ENCODE measurements around the gene SORBS2. TPM values are rescaled to one million over a fixed set of nuclear protein-coding genes. Genes with fewer than 3 reads are reported as not detected.

The SORBS2 gene
- polyA plus RNA-seq, 1 donor from 2014 or later = 46.0 TPM

DNA sequence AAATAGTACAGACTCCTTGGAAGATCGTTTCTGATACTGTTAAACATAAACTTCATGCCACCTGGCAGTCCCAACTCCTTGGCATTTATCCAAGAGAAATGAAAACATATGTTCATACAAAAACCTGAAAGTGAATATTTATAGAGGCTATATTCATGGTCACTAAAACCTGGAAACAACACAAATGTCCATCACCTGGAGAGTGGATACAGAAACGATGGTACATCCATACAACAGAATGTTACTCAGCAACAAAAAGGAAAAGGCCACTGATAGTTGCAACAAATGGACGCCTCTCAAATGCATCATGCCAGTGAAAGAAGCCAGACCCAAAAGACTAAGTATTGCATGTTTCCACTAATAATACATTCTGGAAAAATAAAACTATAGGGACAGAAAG lies 34.0 kb upstream of the SORBS2 start:
- no peaks in the 10 kb centered on the region for H3K9me2 ChIP-seq (ENCODE audit: insufficient read depth, low read length)
- H3K36me3 ChIP-seq (ENCODE audit: insufficient read depth, low read length) = no peaks in the 10 kb centered on the region
- H3F3A ChIP-seq (ENCODE audit: insufficient read depth, low read length, poor library complexity, severe bottlenecking) = no peaks in the 10 kb centered on the region
- no peak overlapping the region for H2AFZ ChIP-seq (ENCODE audit: low read depth, low read length)
- H3K27ac ChIP-seq (ENCODE audit: low read length) = no peak overlapping the region
- no peaks in the 10 kb centered on the region for H3K27me3 ChIP-seq (ENCODE audit: insufficient read depth, low read depth, low read length)
- H3K9me3 ChIP-seq (ENCODE audit: low read length) = peaks cover 4% of the 10 kb centered on the region
- H3K4me2 ChIP-seq (ENCODE audit: low read length) = no peak overlapping the region
- no peak overlapping the region for H3K4me3 ChIP-seq (ENCODE audit: low read length)
- TF ChIP-seq EP300 (conservative IDR thresholded peaks at IDR 0.05; ENCODE audit: poor library complexity, severe bottlenecking) (no peak), MXI1 (conservative IDR thresholded peaks at IDR 0.05; ENCODE audit: poor library complexity, severe bottlenecking) (no peak), EZH2 (IDR thresholded peaks at IDR 0.05; ENCODE audit: borderline replicate concordance, insufficient read depth, low read length, poor library complexity, severe bottlenecking) (no peak), CTCF (IDR thresholded peaks at IDR 0.05; ENCODE audit: poor library complexity, severe bottlenecking) (no peak), RAD21 (conservative IDR thresholded peaks at IDR 0.05) (no peak), SMC3 (conservative IDR thresholded peaks at IDR 0.05; ENCODE audit: poor library complexity) (no peak), TAF1 (IDR thresholded peaks at IDR 0.05; ENCODE audit: low read depth) (no peak), POLR2AphosphoS5 (IDR thresholded peaks at IDR 0.05) (no peak)
- TF ChIP-seq, protein P1, sequence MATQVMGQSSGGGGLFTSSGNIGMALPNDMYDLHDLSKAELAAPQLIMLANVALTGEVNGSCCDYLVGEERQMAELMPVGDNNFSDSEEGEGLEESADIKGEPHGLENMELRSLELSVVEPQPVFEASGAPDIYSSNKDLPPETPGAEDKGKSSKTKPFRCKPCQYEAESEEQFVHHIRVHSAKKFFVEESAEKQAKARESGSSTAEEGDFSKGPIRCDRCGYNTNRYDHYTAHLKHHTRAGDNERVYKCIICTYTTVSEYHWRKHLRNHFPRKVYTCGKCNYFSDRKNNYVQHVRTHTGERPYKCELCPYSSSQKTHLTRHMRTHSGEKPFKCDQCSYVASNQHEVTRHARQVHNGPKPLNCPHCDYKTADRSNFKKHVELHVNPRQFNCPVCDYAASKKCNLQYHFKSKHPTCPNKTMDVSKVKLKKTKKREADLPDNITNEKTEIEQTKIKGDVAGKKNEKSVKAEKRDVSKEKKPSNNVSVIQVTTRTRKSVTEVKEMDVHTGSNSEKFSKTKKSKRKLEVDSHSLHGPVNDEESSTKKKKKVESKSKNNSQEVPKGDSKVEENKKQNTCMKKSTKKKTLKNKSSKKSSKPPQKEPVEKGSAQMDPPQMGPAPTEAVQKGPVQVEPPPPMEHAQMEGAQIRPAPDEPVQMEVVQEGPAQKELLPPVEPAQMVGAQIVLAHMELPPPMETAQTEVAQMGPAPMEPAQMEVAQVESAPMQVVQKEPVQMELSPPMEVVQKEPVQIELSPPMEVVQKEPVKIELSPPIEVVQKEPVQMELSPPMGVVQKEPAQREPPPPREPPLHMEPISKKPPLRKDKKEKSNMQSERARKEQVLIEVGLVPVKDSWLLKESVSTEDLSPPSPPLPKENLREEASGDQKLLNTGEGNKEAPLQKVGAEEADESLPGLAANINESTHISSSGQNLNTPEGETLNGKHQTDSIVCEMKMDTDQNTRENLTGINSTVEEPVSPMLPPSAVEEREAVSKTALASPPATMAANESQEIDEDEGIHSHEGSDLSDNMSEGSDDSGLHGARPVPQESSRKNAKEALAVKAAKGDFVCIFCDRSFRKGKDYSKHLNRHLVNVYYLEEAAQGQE (IDR thresholded peaks at IDR 0.05; ENCODE audit: borderline replicate concordance) = no peak
- H4K20me1 ChIP-seq (ENCODE audit: insufficient read depth) = no peaks in the 10 kb centered on the region
- H3K79me2 ChIP-seq (replicated peaks; ENCODE audit: insufficient read depth, low read length) = no peaks in the 10 kb centered on the region
- no peak overlapping the region for H3K9ac ChIP-seq (ENCODE audit: low read length)

- H2AFZ ChIP-seq (ENCODE audit: low read depth, low read length) = no peak overlapping the region
- H3K4me3 ChIP-seq (ENCODE audit: low read length) = no peak overlapping the region
- no peaks in the 10 kb centered on the region for H3K79me2 ChIP-seq (replicated peaks; ENCODE audit: insufficient read depth, low read length)
- no peaks in the 10 kb centered on the region for H3F3A ChIP-seq (ENCODE audit: insufficient read depth, low read length, poor library complexity, severe bottlenecking)
- no peak overlapping the region for H3K9ac ChIP-seq (ENCODE audit: low read length)
- TF ChIP-seq SMC3 (conservative IDR thresholded peaks at IDR 0.05; ENCODE audit: poor library complexity) = no peak
- TF ChIP-seq EZH2 (IDR thresholded peaks at IDR 0.05; ENCODE audit: borderline replicate concordance, insufficient read depth, low read length, poor library complexity, severe bottlenecking) = no peak
- TF ChIP-seq, protein P1 (IDR thresholded peaks at IDR 0.05; ENCODE audit: borderline replicate concordance) = no peak
- no peak for TF ChIP-seq TAF1 (IDR thresholded peaks at IDR 0.05; ENCODE audit: low read depth)
- TF ChIP-seq RAD21 (conservative IDR thresholded peaks at IDR 0.05) = no peak
- no peak for TF ChIP-seq EP300 (conservative IDR thresholded peaks at IDR 0.05; ENCODE audit: poor library complexity, severe bottlenecking)
- no peak for TF ChIP-seq POLR2AphosphoS5 (IDR thresholded peaks at IDR 0.05)
- no peak for TF ChIP-seq CTCF (IDR thresholded peaks at IDR 0.05; ENCODE audit: poor library complexity, severe bottlenecking)
- TF ChIP-seq MXI1 (conservative IDR thresholded peaks at IDR 0.05; ENCODE audit: poor library complexity, severe bottlenecking) = no peak
- no peaks in the 10 kb centered on the region for H3K9me2 ChIP-seq (ENCODE audit: insufficient read depth, low read length)
- peaks cover 4% of the 10 kb centered on the region for H3K9me3 ChIP-seq (ENCODE audit: low read length)
- H3K27ac ChIP-seq (ENCODE audit: low read length) = no peak overlapping the region
- H3K27me3 ChIP-seq (ENCODE audit: insufficient read depth, low read depth, low read length) = no peaks in the 10 kb centered on the region
- H3K4me2 ChIP-seq (ENCODE audit: low read length) = no peak overlapping the region
- H4K20me1 ChIP-seq (ENCODE audit: insufficient read depth) = no peaks in the 10 kb centered on the region
- no peaks in the 10 kb centered on the region for H3K36me3 ChIP-seq (ENCODE audit: insufficient read depth, low read length)
Measured at GRCh38 chr4:185841451-185841850, 29.5 kb upstream of the SORBS2 start.
